Measurements from ENCODE around the gene GLRA2.

DNA sequence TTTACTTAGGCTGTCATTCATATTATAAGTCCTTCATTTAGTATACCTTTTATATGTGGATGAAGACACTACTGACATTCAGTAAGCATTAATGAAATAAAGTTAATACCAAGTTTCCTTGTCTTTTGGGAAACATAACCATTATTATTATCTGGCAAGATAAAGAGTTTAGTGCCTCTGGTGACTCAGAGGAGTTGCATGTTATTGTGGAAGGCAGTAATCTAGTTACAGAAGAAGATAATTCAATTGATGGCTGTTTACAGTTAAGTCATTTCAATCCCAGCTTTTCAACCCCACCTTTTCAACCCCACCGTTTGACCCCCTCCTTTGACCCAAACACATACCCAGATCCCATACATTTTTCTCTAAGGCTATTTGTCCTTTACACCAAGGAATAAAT, 199.7 kb downstream of the GLRA2 start:
- TF ChIP-seq, protein P1, sequence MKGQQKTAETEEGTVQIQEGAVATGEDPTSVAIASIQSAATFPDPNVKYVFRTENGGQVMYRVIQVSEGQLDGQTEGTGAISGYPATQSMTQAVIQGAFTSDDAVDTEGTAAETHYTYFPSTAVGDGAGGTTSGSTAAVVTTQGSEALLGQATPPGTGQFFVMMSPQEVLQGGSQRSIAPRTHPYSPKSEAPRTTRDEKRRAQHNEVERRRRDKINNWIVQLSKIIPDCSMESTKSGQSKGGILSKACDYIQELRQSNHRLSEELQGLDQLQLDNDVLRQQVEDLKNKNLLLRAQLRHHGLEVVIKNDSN (IDR thresholded peaks at IDR 0.05), result no peak
- TF ChIP-seq, protein P2, sequence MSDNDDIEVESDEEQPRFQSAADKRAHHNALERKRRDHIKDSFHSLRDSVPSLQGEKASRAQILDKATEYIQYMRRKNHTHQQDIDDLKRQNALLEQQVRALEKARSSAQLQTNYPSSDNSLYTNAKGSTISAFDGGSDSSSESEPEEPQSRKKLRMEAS (IDR thresholded peaks at IDR 0.05), result no peak
- TF ChIP-seq ZBTB7A (IDR thresholded peaks at IDR 0.05; ENCODE audit: low read depth) (no peak), TCF12 (IDR thresholded peaks at IDR 0.05; ENCODE audit: low read depth) (no peak), TEAD4 (IDR thresholded peaks at IDR 0.05) (no peak), EP300 (IDR thresholded peaks at IDR 0.05; ENCODE audit: borderline replicate concordance) (no peak), RAD21 (IDR thresholded peaks at IDR 0.05; ENCODE audit: low read depth) (no peak), TAF1 (IDR thresholded peaks at IDR 0.05; ENCODE audit: low read depth) (no peak), EGR1 (IDR thresholded peaks at IDR 0.05) (no peak), CREB1 (IDR thresholded peaks at IDR 0.05; ENCODE audit: low read depth) (no peak), FOXM1 (IDR thresholded peaks at IDR 0.05; ENCODE audit: borderline replicate concordance, low read depth) (no peak), YY1 (IDR thresholded peaks at IDR 0.05; ENCODE audit: low read depth) (no peak)
- TF ChIP-seq, protein P3, sequence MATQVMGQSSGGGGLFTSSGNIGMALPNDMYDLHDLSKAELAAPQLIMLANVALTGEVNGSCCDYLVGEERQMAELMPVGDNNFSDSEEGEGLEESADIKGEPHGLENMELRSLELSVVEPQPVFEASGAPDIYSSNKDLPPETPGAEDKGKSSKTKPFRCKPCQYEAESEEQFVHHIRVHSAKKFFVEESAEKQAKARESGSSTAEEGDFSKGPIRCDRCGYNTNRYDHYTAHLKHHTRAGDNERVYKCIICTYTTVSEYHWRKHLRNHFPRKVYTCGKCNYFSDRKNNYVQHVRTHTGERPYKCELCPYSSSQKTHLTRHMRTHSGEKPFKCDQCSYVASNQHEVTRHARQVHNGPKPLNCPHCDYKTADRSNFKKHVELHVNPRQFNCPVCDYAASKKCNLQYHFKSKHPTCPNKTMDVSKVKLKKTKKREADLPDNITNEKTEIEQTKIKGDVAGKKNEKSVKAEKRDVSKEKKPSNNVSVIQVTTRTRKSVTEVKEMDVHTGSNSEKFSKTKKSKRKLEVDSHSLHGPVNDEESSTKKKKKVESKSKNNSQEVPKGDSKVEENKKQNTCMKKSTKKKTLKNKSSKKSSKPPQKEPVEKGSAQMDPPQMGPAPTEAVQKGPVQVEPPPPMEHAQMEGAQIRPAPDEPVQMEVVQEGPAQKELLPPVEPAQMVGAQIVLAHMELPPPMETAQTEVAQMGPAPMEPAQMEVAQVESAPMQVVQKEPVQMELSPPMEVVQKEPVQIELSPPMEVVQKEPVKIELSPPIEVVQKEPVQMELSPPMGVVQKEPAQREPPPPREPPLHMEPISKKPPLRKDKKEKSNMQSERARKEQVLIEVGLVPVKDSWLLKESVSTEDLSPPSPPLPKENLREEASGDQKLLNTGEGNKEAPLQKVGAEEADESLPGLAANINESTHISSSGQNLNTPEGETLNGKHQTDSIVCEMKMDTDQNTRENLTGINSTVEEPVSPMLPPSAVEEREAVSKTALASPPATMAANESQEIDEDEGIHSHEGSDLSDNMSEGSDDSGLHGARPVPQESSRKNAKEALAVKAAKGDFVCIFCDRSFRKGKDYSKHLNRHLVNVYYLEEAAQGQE (IDR thresholded peaks at IDR 0.05; ENCODE audit: low read depth), result no peak

Measured in Ishikawa (cell line).